Measurements from ENCODE around the gene SNX9.

- TF ChIP-seq CTCF (conservative IDR thresholded peaks at IDR 0.05) (no peak), ZFX (IDR thresholded peaks at IDR 0.05) (no peak)
Observed at GRCh38 chr6:157906537-157907061, 83.6 kb downstream of the SNX9 start.
